SK-N-MC (cell line): ENCODE data around the gene CAPN11.
"Not testable (repeated sequence)": the region's sequence is repeated elsewhere in the genome, so short reads cannot be mapped to it uniquely, and the experiment has no call there.

Experiments used
- EZH2 ChIP-seq: fragments of 200-600 bp; sonication (generic); IDR thresholded peaks from one replicate; pipeline ENCODE4 v1.6.1; 2017; ENCODE audit warnings: antibody characterized with exemption
- FOXP2 ChIP-seq: optimal IDR thresholded peaks from 2 replicates; pipeline ENCODE3; 2011; ENCODE audit warnings: mild to moderate bottlenecking, moderate library complexity; ENCODE audit not compliant: insufficient read depth; ENCODE audit errors: extremely low read length, control extremely low read depth
- POLR2AphosphoS5 ChIP-seq: IDR thresholded peaks from 2 replicates; pipeline ENCODE4 v1.6.1; 2012; ENCODE audit warnings: mild to moderate bottlenecking, low read depth, low read length, borderline replicate concordance

- not testable (repeated sequence) for TF ChIP-seq EZH2, POLR2AphosphoS5, FOXP2
Observed at GRCh38 chr6:44231426-44231825, 72.8 kb downstream of the CAPN11 start.
